GM19468 (cell line): ENCODE measurements around the gene NLE1.
"Not testable (repeated sequence)": the region's sequence is repeated elsewhere in the genome, so short reads cannot be mapped to it uniquely, and the experiment has no call there.

Experiments used
- ATAC-seq: cut with Tn5 transposase; IDR thresholded peaks from one replicate; pipeline ENCODE4 v1.9.1; 2021; ENCODE audit warnings: mild to moderate bottlenecking, moderate library complexity, moderate number of reproducible peaks; ENCODE audit not compliant: unreplicated experiment; ENCODE audit errors: extremely low read depth

The NLE1 gene

GRCh38 chr17:35163886-35164285, 21.8 kb upstream of the NLE1 start:
- ATAC-seq: no peak

DNA sequence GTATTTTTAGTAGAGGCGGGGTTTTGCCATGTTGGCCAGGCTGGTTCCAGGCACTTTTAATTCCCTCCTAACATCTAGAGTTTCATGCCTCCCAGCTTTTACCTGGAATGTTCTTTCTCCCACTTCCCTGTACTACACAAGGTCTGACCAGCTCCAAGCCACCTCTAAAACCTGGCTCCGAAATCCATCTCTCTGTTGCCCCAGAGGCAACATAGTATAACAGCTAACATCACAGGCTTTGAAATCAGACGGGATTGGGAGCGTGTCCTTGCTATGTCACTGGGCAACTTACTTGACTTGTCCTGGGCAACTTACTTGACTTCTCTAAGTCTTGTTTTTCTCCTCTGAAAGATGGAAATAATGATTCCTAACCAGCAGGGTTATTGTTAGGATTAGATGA, 20.7 kb upstream of the NLE1 start:
- ATAC-seq: no peak

DNA sequence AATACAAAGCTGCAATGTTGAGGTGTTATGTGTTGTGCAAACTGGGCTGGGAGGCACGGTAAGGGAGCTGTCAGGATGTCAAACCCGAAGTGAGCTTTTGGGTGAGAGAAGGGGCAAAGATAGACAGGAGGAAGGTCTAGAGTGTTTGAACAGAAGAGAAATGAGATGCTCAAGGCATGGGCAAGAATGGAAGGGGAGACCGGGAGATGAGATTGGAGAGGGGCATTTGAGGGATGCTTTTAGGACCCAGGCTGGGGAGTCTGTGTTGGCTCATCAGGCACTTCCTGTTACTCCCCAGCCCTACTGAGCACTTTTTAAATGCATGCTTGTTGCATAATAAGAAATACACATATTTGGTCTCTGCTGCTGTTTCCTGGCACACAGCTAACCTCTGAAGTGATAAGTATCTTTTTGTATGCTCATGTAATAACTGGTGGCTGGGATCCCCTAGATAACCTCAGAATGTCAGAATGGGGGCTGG, 19.2 kb upstream of the NLE1 start:
- ATAC-seq: no peak

- no peak for ATAC-seq
Observed at GRCh38 chr17:35160354-35161201, 18.5 kb upstream of the NLE1 start.

DNA sequence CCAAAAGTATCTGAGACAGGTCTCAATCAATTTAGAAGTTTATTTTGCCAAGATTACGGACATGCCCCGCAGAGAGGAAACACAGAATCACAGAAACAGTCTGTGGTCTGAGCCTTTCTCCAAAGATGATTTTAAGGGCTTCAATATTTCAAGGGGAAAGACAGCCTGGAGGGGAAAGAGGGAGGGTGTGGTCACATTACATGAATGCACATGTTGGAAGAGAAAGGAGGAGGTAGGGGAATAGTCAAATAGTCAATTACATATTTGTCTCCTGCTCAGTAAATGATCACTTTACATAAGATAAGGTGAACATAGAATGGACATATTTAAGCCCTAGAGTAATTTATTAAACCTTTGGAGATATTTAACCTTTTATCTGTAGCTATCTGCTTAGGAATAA, 17.8 kb upstream of the NLE1 start:
- ATAC-seq: no peak

DNA sequence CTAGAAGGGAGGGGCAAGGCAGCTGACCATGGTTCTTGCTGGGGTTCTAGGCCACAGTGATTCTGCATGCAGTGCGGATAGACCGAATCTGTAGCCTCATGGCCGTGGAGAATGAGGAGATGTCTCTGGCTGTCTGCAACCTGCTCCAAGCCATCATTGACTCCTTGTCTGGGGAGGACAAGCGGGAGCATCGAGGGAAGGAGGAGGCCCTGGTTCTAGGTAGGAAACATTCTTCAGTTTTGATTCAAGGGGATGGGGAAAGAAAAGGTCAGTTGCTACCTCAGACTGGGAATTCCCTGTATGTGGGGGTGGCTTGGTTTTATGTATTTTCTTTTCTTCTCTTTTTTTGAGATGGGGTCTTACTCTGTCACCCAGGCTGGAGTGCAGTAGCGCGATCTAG, 13.1 kb upstream of the NLE1 start:
- no peak for ATAC-seq

DNA sequence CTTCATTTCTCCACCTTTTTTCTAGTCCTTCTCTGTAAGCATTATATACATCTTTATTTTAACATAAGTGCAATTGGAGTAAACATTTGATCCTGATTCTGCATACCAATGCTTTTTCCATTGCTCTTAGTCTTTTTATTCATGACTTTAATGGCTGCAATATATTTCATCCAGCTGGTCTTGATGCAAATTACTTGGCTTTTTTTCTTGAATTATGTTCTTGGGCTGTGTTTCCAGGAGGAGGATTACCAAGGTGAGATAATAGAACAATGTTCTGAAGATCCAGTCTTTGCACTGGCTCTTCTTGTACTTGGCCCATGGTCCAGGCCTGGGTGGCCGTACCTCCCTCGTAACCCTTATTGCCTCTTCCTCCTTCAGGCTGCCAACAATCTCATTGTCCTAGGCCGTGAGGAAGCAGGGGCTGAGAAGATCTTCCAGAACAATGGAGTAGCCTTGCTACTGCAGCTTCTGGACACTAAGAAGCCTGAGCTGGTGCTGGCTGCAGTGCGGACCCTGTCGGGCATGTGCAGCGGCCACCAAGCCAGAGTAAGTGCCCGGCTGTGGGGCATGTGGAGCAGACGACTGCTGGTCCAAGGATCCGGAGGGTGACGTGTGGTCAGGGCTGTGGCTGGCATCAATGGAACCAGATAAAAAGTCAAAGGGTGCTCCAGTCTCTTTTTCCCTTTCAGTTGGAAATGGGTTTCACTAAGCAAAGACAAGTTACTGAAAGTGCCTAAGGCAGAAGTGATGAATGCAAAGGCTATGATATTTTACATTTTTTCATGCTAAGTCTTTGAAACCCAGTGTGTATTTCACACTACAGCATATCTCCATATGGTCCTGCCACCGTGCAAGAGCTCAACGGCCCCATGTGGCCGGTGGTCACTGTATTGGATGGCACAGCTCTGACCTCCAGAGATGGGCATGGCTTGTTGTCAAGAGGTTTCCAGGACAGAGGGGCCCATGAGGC, 12.4 kb upstream of the NLE1 start:
- ATAC-seq: no peak

DNA sequence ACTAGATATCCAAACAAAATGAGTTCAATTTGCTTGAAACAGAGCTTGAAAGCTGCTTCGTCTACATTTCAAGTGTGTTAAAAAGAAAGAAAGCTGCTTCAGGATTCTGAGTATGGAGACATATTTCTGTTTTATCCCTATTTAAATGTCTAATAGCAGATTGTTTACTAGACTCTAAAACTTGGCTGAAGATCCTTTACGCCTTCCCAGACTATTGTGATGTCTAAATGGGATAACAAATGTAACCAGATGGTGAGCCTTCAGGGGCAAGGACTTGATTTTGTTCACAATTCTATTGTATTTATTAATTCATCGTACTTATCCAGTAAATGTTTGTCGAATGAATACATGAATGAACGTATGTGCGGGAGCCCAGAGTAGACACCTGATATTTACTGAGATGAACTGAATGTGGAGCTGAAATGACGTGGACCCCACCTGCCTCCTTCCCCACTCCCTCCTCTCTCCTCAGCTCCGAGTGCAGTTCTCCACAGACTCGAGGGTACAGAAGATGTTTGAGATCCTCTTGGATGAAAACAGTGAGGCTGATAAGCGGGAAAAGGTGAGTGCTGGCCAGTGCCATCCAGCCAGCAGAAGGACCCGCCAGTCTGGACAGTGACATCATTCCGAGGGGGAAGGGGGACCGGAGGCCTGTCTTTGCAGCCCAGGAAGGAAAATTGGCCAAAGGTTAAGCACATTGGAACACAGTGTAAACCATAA, 10.5 kb upstream of the NLE1 start:
- ATAC-seq: no peak

GRCh38 chr17:35151080-35151479, 9.0 kb upstream of the NLE1 start:
- ATAC-seq: not testable (repeated sequence)

DNA sequence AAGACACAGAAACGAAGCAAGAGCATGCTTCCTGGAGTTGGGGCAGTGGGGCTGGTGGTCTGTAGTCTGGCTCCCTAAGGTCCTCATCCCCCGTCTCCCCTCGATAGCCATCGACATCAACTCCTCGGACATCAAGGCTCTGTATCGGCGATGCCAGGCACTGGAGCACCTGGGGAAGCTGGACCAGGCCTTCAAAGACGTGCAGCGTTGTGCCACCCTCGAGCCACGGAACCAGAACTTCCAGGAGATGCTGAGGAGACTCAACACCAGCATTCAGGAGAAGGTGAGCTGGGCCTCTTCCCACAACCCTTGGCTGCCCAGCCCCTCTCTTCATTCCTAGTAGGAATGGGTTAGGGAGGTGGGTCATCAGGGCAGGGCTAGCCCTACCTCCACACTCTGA, 7.8 kb upstream of the NLE1 start:
- ATAC-seq: no peak

DNA sequence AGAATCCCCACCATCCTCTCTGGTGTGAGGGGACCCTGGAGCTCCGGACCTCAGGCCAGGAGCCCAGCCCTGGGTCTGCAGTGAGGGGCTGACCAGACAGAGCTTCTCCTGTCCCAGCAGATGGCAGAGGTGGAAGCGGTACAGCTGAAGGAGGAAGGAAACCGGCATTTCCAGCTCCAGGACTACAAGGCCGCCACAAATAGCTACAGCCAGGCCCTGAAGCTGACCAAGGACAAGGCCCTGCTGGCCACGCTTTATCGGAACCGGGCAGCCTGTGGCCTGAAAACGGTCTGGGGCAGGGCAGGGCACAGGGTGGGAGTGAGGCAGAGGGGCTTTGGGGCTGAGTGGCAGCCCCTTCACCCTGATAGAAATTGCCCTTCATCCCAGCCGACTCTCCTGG, 6.0 kb upstream of the NLE1 start:
- no peak for ATAC-seq

DNA sequence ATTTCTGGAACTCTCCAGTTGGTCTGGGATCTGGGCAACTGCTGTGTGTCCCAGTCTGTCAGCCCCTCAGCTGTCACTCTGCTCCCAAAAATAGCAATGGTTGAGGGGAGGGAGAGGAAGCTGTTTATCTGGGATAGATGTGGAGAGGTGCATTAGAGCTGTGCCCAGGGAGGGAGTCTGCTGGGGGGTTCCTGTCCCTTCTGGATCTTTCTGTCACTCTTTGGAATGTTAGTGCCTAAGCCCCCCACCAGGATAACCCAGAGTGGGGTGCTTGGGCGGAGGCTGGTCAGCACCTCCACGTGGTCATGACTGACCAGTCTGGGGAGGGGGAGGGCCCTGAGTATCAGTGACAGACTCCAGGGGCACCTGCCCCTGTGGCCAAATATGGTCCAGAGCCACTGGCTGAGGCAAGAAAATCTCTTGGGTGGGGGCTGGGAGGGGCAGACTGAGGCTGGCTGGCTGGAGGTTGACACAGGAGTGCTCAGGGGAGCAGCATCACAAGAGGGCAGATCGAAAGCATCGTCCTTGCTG, 5.3 kb upstream of the NLE1 start, which contains the start of gene UNC45B:
UNC45B (plus strand) TSS at position 443 of the 531 bp plus-strand sequence. CDS start 447 bp downstream, outside the sequence.
- ATAC-seq: no peak

DNA sequence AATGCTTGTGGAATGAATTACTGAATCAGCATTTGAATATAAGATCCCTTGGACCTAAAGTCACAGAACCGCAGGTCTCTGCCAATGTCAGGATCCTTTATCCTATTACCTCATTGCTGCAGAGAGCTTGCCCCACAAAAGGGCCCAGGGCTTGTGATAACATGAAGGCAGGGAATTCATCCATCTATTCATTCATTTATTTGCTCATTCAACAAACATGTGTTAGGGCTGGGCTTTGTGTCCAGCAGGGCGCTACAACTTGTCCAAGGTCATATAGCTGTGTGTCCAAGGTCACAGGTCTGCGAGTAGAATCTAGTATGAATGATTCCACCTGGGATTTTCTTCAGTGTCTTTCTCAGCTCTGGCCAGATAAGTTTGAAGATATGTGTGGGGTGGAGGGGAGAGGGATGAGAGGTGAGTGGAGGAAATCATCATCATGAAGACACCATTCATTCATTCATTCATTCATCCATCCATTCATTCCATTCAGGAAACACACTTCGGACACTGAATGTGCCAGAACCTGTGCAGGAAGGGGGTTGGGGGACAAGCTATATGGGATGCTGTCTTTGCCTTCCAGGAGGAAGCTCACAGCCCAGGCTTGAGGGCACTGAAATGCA, 4.2 kb upstream of the NLE1 start:
- ATAC-seq: no peak

GRCh38 chr17:35144840-35145239, 2.7 kb upstream of the NLE1 start:
- no peak for ATAC-seq

- no peak for ATAC-seq
Observed at GRCh38 chr17:35142467-35142796, 329 bp upstream of the NLE1 start.

GRCh38 chr17:35138218-35138617, 3.9 kb downstream of the NLE1 start:
- no peak for ATAC-seq

DNA sequence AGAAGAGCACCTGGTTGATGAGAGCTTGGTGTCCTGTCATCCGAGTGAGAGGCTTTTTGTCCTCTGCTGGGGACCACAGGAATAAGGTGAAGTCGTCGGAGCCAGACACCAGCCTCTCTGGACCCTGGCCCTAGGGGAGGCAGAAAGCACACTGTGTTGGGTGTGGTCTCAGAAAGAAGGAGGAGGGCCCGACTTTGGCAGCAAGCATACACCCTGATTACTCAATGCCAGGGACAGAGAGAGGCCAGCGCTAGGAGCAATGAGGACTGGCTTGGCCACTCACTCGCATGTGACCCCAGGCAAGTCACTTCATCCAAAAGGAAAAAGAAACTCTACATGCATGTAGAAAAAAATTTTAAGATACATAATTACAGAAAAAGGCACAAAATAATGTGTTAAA, 6.8 kb downstream of the NLE1 start:
- ATAC-seq: no peak

GRCh38 chr17:35132816-35133550, 9.1 kb downstream of the NLE1 start:
- ATAC-seq: no peak

- no peak for ATAC-seq
Observed at GRCh38 chr17:35132099-35132498, 10.0 kb downstream of the NLE1 start.
